ENCODE results near the gene RND3. TPM values are rescaled to one million over a fixed set of nuclear protein-coding genes. Genes with fewer than 3 reads are reported as not detected.

RND3 gene
- polyA plus RNA-seq, 4 donors: 14.8 to 36.2 (median 24.5) TPM

GRCh38 chr2:150450765-150451164 is 36.7 kb downstream of the RND3 start:
- Histone ChIP-seq H3K27me3 (ENCODE audit: control insufficient read depth in 3 of 3, insufficient read depth in 3 of 3, low read length in 3 of 3) (no peaks in the 10 kb centered on the region), H3K27ac (ENCODE audit: low read depth in 1 of 3, low read length in 2 of 3) (no peak overlapping the region), H3K4me3 (ENCODE audit: low read depth in 1 of 3, low read length in 3 of 3) (no peak overlapping the region), H3K36me3 (ENCODE audit: control insufficient read depth in 3 of 3, insufficient read depth in 2 of 3, low read depth in 1 of 3, low read length in 3 of 3) (no peaks in the 10 kb centered on the region), H3K4me1 (ENCODE audit: control insufficient read depth in 3 of 3, insufficient read depth in 2 of 3, low read depth in 1 of 3, low read length in 2 of 3) (no peaks in the 10 kb centered on the region), H3K9me3 (ENCODE audit: control insufficient read depth in 2 of 2, insufficient read depth in 1 of 2, low read depth in 1 of 2, low read length in 1 of 2) (no peaks in the 10 kb centered on the region)
- FAIRE-seq: no peak
- 81 to 90% (median 87%) methylated on average over 3 of the region's 3 CpGs for WGBS, 3 donors
- DNase-seq: no peak

GRCh38 chr2:150449856-150450255 is 37.6 kb downstream of the RND3 start:
- WGBS, 3 donors: 14 to 27% (median 17%) methylated on average over 3 of the region's 3 CpGs
- Histone ChIP-seq H3K27ac (ENCODE audit: low read depth in 1 of 3, low read length in 2 of 3) (no peak overlapping the region), H3K36me3 (ENCODE audit: control insufficient read depth in 3 of 3, insufficient read depth in 2 of 3, low read depth in 1 of 3, low read length in 3 of 3) (no peaks in the 10 kb centered on the region), H3K4me3 (ENCODE audit: low read depth in 1 of 3, low read length in 3 of 3) (no peak overlapping the region), H3K4me1 (ENCODE audit: control insufficient read depth in 3 of 3, insufficient read depth in 2 of 3, low read depth in 1 of 3, low read length in 2 of 3) (no peaks in the 10 kb centered on the region), H3K27me3 (ENCODE audit: control insufficient read depth in 3 of 3, insufficient read depth in 3 of 3, low read length in 3 of 3) (no peaks in the 10 kb centered on the region), H3K9me3 (ENCODE audit: control insufficient read depth in 2 of 2, insufficient read depth in 1 of 2, low read depth in 1 of 2, low read length in 1 of 2) (no peaks in the 10 kb centered on the region)
- FAIRE-seq: no peak
- DNase-seq: no peak

DNA sequence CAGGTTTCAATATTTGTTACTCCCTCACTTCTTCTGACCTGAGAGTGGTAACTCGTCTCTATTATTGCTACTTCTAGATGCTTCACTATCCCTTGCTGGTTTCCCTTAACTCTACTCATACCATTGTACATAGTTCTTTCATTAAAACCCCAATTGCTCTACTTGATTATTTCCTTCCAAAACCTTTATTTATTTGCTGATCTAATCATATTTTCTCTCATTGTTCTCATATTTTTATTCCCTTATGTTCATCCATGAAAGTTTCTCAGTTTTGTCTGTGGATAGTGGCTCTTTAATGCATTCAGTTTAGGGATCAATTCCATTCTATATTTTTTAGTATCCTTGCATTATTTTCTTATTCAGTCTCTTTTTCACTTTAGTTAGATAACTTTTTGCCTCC is 42.1 kb downstream of the RND3 start:
- Histone ChIP-seq H3K36me3 (ENCODE audit: control insufficient read depth in 3 of 3, insufficient read depth in 2 of 3, low read depth in 1 of 3, low read length in 3 of 3) (no peaks in the 10 kb centered on the region), H3K27me3 (ENCODE audit: control insufficient read depth in 3 of 3, insufficient read depth in 3 of 3, low read length in 3 of 3) (no peaks in the 10 kb centered on the region), H3K4me3 (ENCODE audit: low read depth in 1 of 3, low read length in 3 of 3) (no peak overlapping the region), H3K4me1 (ENCODE audit: control insufficient read depth in 3 of 3, insufficient read depth in 2 of 3, low read depth in 1 of 3, low read length in 2 of 3) (no peaks in the 10 kb centered on the region), H3K27ac (ENCODE audit: low read depth in 1 of 3, low read length in 2 of 3) (no peak overlapping the region), H3K9me3 (ENCODE audit: control insufficient read depth in 2 of 2, insufficient read depth in 1 of 2, low read depth in 1 of 2, low read length in 1 of 2) (no peaks in the 10 kb centered on the region)
- no peak for DNase-seq
- WGBS, 3 donors: 86 to 89% (median 88%) methylated on average over 1 of the region's 1 CpG
- FAIRE-seq: no peak

DNA sequence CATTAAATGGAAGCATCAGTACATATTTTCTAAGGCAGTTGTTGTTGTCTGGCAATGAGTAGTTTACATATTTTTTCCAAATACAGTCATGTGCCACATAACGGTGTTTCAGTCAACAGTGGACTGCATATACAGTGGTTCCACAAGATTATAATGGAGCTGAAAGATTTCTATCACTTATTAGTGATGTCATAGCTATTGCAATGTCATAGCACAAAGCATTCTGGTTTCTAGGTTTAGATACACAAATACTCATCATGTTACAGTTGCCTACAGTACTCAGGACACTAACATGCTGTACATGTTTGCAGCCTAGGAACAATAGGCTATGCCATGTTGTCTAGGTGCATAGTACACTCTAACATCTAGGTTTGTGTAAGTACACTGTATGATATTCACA is 45.0 kb downstream of the RND3 start:
- DNase-seq (no peak), FAIRE-seq (no peak)
- 76 to 85% (median 78%) methylated on average over 1 of the region's 1 CpG for WGBS, 3 donors
- Histone ChIP-seq H3K4me3 (ENCODE audit: low read depth in 1 of 3, low read length in 3 of 3) (no peak overlapping the region), H3K4me1 (ENCODE audit: control insufficient read depth in 3 of 3, insufficient read depth in 2 of 3, low read depth in 1 of 3, low read length in 2 of 3) (no peaks in the 10 kb centered on the region), H3K36me3 (ENCODE audit: control insufficient read depth in 3 of 3, insufficient read depth in 2 of 3, low read depth in 1 of 3, low read length in 3 of 3) (no peaks in the 10 kb centered on the region), H3K27ac (ENCODE audit: low read depth in 1 of 3, low read length in 2 of 3) (no peak overlapping the region), H3K9me3 (ENCODE audit: control insufficient read depth in 2 of 2, insufficient read depth in 1 of 2, low read depth in 1 of 2, low read length in 1 of 2) (no peaks in the 10 kb centered on the region), H3K27me3 (ENCODE audit: control insufficient read depth in 3 of 3, insufficient read depth in 3 of 3, low read length in 3 of 3) (no peaks in the 10 kb centered on the region)

GRCh38 chr2:150441784-150442183 is 45.7 kb downstream of the RND3 start:
- Histone ChIP-seq H3K27me3 (ENCODE audit: control insufficient read depth in 3 of 3, insufficient read depth in 3 of 3, low read length in 3 of 3) (no peaks in the 10 kb centered on the region), H3K36me3 (ENCODE audit: control insufficient read depth in 3 of 3, insufficient read depth in 2 of 3, low read depth in 1 of 3, low read length in 3 of 3) (no peaks in the 10 kb centered on the region), H3K4me1 (ENCODE audit: control insufficient read depth in 3 of 3, insufficient read depth in 2 of 3, low read depth in 1 of 3, low read length in 2 of 3) (no peaks in the 10 kb centered on the region), H3K27ac (ENCODE audit: low read depth in 1 of 3, low read length in 2 of 3) (no peak overlapping the region), H3K4me3 (ENCODE audit: low read depth in 1 of 3, low read length in 3 of 3) (no peak overlapping the region), H3K9me3 (ENCODE audit: control insufficient read depth in 2 of 2, insufficient read depth in 1 of 2, low read depth in 1 of 2, low read length in 1 of 2) (no peaks in the 10 kb centered on the region)
- FAIRE-seq: no peak
- WGBS, 3 donors: 60 to 71% (median 71%) methylated on average over 2 of the region's 2 CpGs
- DNase-seq: no peak

GRCh38 chr2:150441226-150441625 is 46.2 kb downstream of the RND3 start:
- FAIRE-seq: no peak
- Histone ChIP-seq H3K4me3 (ENCODE audit: low read depth in 1 of 3, low read length in 3 of 3) (no peak overlapping the region), H3K4me1 (ENCODE audit: control insufficient read depth in 3 of 3, insufficient read depth in 2 of 3, low read depth in 1 of 3, low read length in 2 of 3) (no peaks in the 10 kb centered on the region), H3K9me3 (ENCODE audit: control insufficient read depth in 2 of 2, insufficient read depth in 1 of 2, low read depth in 1 of 2, low read length in 1 of 2) (no peaks in the 10 kb centered on the region), H3K36me3 (ENCODE audit: control insufficient read depth in 3 of 3, insufficient read depth in 2 of 3, low read depth in 1 of 3, low read length in 3 of 3) (no peaks in the 10 kb centered on the region), H3K27ac (ENCODE audit: low read depth in 1 of 3, low read length in 2 of 3) (no peak overlapping the region), H3K27me3 (ENCODE audit: control insufficient read depth in 3 of 3, insufficient read depth in 3 of 3, low read length in 3 of 3) (no peaks in the 10 kb centered on the region)
- no peak for DNase-seq
- WGBS, 3 donors: 55 to 75% (median 69%) methylated on average over 2 of the region's 2 CpGs

DNA sequence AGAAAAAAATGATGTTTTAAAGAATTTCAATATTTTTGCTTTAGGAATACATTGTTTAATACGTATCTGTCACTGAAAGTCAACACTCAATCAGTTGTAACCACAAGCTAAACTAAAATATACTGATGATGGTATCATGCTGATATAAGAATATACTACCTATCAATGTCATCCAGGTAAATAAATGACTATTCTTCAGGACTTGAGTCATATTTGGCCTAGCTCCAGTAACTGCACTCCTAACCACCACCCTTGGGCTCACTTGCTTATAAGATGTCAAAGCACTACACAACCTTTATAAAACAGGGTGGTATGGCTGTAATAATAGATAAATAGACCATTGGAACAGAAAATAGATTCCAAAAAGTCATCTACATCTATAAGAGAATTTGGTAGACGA is 48.8 kb downstream of the RND3 start:
- Histone ChIP-seq H3K4me1 (ENCODE audit: control insufficient read depth in 3 of 3, insufficient read depth in 2 of 3, low read depth in 1 of 3, low read length in 2 of 3) (no peaks in the 10 kb centered on the region), H3K27me3 (ENCODE audit: control insufficient read depth in 3 of 3, insufficient read depth in 3 of 3, low read length in 3 of 3) (no peaks in the 10 kb centered on the region), H3K27ac (ENCODE audit: low read depth in 1 of 3, low read length in 2 of 3) (no peak overlapping the region), H3K9me3 (ENCODE audit: control insufficient read depth in 2 of 2, insufficient read depth in 1 of 2, low read depth in 1 of 2, low read length in 1 of 2) (peaks cover 0 to 7% of the 10 kb centered on the region in 2 donors), H3K4me3 (ENCODE audit: low read depth in 1 of 3, low read length in 3 of 3) (no peak overlapping the region), H3K36me3 (ENCODE audit: control insufficient read depth in 3 of 3, insufficient read depth in 2 of 3, low read depth in 1 of 3, low read length in 3 of 3) (no peaks in the 10 kb centered on the region)
- 78 to 90% (median 89%) methylated on average over 2 of the region's 2 CpGs for whole genome bisulfite sequencing, 3 donors
- no peak for DNase-seq
- no peak for FAIRE-seq

- Histone ChIP-seq H3K27me3 (ENCODE audit: control insufficient read depth in 3 of 3, insufficient read depth in 3 of 3, low read length in 3 of 3) (no peaks in the 10 kb centered on the region), H3K27ac (ENCODE audit: low read depth in 1 of 3, low read length in 2 of 3) (no peak overlapping the region), H3K36me3 (ENCODE audit: control insufficient read depth in 3 of 3, insufficient read depth in 2 of 3, low read depth in 1 of 3, low read length in 3 of 3) (no peaks in the 10 kb centered on the region), H3K4me1 (ENCODE audit: control insufficient read depth in 3 of 3, insufficient read depth in 2 of 3, low read depth in 1 of 3, low read length in 2 of 3) (no peaks in the 10 kb centered on the region), H3K9me3 (ENCODE audit: control insufficient read depth in 2 of 2, insufficient read depth in 1 of 2, low read depth in 1 of 2, low read length in 1 of 2) (peaks cover 0 to 7% of the 10 kb centered on the region in 2 donors), H3K4me3 (ENCODE audit: low read depth in 1 of 3, low read length in 3 of 3) (no peak overlapping the region)
- DNase-seq (no peak), FAIRE-seq (no peak)
- WGBS, 3 donors: 74 to 89% (median 88%) methylated on average over 2 of the region's 2 CpGs
These were observed 49.4 kb downstream of the RND3 start for GRCh38 chr2:150438041-150438440.

DNA sequence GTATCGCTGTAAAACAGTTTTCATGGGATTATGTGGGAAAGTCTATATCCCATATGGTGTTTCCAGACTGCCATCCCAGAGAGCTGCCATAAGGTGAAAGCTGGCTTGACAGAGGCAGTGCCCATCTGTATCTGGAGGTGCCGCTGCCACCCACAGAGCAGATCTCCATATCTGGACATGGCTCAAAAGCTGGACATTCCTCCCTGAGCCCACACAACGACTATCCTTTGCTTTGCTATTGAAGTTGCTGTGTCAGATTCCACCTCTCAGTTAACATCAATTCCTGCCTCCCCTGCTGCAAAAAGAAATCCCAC is 55.2 kb downstream of the RND3 start:
- 75 to 82% (median 79%) methylated on average over 3 of the region's 3 CpGs for WGBS, 3 donors
- FAIRE-seq: no peak

More for the DNA sequence above, 55.2 kb downstream of the RND3 start:
- H3K4me3 ChIP-seq (ENCODE audit: low read depth in 1 of 3, low read length in 3 of 3): no peak overlapping the region
- H3K27me3 ChIP-seq (ENCODE audit: control insufficient read depth in 3 of 3, insufficient read depth in 3 of 3, low read length in 3 of 3): no peaks in the 10 kb centered on the region
- H3K27ac ChIP-seq (ENCODE audit: low read depth in 1 of 3, low read length in 2 of 3): no peak overlapping the region
- DNase-seq: no peak
- no peaks in the 10 kb centered on the region for H3K4me1 ChIP-seq (ENCODE audit: control insufficient read depth in 3 of 3, insufficient read depth in 2 of 3, low read depth in 1 of 3, low read length in 2 of 3)
- peaks cover 0 to 7% of the 10 kb centered on the region in 2 donors for H3K9me3 ChIP-seq (ENCODE audit: control insufficient read depth in 2 of 2, insufficient read depth in 1 of 2, low read depth in 1 of 2, low read length in 1 of 2)
- H3K36me3 ChIP-seq (ENCODE audit: control insufficient read depth in 3 of 3, insufficient read depth in 2 of 3, low read depth in 1 of 3, low read length in 3 of 3): no peaks in the 10 kb centered on the region

Measured in small intestine (tissue), 7 donors.